NK-92 (cell line): ENCODE results near the gene SMAGP.
"Not testable (repeated sequence)": the region's sequence is repeated elsewhere in the genome, so short reads cannot be mapped to it uniquely, and the experiment has no call there.

Source experiments
- DNase-seq: peaks from one replicate; lab custom pipeline; 2025; ENCODE audit not compliant: unreplicated experiment; lab: John Stamatoyannopoulos, UW

The SMAGP gene, protein sequence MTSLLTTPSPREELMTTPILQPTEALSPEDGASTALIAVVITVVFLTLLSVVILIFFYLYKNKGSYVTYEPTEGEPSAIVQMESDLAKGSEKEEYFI

DNA sequence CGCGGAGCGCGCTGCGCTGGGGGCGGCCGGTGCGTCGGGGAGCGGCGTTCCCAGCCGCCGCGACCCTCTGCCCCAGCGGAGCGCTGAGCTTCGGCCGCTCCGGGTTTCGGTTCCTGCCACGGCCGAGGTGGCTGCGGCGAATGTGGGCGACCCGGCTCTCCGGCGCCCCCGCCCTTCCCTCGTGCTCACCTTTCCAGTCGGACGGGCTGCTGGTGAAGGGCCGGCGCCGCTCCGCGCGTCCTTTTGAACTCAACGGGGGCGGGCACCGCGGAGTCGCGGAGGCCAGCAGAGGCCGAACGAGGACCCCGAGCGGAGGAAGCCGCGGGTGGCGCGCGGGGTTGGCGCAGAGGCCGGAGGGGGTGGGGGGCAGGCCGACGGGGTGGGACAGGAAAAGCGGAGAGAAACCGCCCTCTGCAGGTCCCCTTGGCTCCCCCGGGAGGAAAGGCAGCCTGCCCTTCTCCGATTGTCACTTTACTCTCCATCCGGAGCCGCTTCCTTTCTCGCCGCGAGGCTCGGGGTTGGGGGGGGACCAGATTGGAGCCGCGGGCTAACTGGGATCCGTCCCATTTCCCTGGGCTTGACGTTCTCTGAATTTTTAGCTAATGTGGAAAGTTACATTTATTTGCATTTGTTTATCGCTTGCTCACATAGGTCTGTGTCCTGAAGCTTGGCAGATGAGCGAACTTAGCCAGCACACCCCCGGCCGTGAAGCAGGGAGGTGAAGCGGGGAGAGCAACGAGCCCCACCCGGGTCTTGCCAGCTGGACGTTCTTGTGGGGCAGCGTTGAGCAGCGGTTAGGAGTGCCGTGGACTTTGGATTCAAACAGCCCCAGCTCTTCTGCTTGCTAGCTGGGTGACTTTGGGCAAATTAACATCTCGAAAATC lies at the start of gene SMAGP:
SMAGP (minus strand) TSS at position 349 of the 884 bp plus-strand sequence. CDS start 1,137 bp downstream, outside the sequence.
- DNase-seq = no peak

DNA sequence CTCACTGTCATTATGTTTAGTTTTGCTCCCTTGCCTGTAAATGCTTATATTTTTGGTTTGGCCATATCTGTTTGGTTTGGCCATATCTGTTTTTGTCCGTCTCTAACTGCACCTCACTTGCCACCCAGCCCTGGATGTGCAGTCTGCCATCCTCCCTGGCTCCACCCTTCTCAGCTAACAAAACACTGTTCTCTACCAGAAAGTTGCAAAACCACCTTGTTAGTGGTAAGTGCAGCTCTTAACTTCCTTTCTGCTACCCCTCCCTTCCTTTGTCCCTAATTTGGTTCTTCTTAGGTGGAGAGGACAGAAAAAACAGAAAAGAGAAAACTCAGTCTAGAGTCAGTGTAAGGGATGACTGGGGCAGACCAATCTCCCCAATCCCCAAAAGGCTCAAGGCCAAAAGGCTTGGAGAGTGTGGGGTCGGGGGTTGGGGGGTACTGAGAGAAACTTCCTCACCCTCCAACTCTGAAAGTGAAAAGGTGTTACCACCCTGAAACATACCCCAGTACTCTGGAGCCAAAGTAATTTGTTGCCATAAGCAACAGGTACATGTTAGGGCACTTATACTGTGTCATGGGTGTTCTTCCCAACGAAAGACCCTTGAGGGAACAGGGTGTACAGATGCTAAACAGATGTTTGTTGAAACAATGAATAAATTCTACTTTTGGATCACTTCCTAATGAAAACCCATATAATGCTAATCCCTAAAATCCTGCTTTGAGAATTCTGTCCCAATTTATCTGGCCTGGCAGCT lies 48.8 kb upstream of the SMAGP start:
- no peak for DNase-seq

DNA sequence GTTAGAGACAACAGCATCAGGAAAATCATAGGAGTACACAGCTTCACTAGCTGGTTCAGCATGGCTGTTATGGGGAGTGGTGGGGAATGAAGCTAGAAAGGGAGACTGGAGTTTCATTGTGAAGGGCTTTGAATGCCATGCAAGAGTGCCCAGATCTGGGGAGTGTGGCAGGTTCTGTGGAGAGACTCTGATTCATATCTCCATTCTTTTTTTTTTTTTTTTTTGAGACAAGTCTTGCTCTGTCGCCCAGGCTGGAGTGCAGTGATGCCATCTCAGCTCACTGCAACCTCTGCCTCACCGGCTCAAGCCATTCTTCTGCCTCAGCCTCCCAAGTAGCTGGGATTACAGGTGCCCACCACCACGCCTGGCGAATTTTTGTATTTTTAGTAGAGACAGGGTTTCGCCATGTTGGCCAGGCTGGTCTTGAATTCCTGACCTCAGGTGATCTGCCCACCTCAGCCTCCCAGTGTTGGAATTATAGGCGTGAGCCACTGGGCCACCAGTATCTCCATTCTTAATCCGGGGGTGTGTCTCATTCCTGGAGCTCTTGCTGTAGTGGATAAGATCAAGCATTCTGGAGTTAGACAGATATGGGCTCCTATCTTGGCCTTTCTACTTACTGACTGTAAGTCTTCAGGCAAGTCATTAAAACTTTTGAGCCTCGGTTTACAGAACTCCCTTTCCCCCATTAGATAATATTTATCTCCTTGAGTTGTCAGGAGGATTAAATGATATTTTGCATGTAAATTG lies 48.0 kb upstream of the SMAGP start:
- DNase-seq = not testable (repeated sequence)

DNA sequence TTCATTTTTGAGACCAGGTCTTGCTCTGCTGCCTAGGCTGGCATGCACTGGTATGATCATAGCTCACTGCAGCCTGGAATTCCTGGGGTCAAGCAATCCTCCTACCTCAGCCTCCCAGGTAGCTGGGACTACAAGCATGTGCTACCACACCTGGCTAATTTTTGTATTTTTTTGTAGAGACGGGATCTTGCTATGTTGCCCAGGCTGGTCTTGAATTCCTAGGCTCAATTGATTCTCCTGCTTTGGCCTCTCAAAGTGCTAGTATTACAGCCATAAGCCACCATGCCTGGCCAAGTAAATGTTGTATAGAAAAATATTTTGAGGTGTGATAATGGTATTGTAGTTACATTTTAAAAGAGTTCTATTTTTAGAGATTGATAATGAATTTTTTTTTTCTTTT lies 41.2 kb upstream of the SMAGP start:
- no peak for DNase-seq

DNA sequence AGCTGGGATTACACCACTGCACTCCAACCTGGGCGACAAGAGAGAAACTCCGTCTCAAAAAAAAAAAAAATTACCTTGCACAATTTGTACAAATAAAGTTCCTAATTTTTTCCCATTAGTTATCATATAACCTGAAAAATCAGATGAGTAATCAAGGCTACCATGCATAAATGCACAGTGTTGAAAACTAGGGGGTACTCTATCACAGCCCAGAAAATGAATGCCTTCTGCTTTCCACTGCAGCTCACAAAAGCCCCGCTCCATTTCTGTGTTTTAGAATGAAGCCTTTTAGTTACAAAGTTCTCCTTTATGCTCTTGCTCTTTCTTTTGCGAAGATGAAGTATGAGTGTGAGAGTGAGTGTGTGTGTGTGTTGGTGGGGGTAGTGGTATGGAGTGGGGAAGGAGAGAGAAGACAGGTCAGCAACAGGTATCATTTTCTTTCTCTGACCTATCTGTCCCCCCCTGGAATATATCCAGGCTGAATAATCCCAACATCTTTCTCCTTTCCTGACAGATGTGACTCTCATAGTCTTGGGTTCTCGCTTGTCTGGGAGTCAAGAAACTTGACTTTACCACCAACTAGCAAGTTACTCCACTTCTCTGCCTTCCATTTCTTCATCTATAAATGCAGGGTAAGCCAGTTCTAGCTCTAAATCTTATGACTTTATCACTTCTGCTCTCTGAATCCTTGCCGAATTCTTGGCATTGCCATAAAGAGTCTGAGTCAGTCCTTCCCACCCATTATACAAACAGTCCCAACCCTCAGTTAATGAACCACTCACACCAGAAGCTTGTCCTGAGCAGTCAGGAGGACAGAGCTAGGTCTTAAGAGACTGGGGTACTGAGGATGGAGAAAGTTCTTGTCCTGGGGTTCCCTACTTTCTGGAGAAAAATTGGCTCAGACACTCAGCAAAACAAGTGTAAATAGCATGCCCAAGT lies 37.7 kb upstream of the SMAGP start:
- no peak for DNase-seq

DNA sequence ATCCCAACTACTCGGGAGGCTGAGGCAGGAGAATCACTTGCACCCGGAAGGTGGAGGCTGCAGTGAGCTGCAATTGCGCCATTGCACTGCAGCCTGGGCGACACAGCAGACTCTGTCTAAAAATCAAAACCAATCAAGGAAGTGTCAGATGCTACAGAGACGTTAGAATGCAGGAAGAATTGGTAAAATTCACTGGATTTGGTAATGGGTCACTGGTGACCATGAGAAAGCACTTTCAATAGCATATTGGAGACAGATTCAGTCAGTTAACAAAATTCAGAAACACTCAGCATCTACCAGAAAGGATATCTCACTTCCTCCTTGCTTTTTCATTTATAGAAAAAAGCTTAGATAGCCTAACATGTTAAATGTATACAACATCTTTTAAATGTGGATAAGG lies 36.3 kb upstream of the SMAGP start:
- DNase-seq = no peak

DNA sequence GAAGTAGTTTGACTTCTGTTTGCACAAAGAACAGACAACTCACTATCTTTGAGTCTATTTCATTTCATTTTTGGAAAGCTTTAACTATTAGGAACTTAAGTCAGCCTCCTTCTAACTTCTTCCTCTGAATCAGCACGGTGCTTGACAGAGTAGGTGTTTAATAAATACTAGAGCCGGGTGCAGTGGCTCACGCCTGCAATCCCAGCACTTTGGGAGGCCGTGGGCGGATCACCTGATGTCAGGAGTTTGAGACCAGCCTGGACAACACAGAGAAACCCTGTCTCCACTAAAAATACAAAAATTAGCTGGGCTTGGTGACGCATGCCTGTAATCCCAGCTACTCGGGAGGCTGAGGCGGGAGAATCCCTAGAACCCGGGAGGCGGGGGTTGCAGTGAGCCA lies 30.6 kb upstream of the SMAGP start:
- not testable (repeated sequence) for DNase-seq

DNA sequence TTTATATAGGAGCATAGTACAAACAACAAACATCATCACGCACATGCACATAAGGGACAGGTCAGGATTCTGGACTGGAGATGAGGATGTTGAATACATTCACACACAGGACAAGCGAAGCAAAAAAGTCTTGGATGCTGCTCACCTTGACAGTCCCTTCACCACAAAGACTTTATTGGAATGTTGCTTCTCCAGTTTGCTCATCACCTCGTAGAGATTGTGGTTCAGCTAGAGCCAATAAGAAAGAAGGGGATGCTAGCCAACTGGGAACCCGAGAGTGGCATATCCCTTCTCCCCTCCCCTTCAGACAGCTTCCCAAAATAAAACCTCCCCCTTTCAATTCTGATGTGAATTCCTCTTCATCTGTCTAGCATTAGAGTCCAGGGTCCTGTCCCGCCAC lies 25.4 kb upstream of the SMAGP start:
- DNase-seq = no peak

DNA sequence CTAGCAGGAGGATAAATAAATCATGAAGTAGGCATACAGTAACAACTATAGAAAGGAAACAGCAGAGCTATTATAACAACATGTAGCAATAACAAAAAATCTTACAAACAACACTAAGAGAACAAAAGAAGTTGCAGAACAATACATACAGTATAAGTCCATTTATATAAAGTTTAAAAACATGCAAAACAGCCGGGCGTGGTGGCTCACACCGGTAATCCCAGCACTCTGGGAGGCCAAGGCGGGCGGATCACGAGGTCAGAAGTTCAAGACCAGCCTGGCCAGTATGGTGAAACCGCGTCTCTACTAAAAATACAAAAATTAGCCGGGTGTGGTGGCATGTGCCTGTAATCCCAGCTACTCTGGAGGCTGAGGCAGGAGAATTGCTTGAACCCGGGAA lies 23.9 kb upstream of the SMAGP start:
- DNase-seq = not testable (repeated sequence)

DNA sequence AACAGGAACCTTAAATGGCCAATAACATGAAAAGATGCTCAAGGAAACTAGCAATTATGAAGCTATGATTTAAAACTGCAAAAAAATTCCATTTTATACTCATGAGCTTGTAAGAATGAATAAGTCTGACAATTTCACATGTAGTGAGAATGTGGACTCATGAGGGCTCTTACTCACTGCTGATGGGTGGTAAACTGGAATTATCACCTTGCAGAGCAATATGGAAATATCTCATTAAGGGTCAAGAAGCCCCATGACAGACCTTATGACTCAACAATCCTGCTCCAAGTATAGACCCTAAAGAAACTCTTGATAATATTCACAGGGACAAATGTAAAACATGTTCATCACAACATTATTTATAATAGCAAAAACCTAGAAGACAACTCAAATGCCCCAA lies 23.5 kb upstream of the SMAGP start:
- DNase-seq = no peak

DNA sequence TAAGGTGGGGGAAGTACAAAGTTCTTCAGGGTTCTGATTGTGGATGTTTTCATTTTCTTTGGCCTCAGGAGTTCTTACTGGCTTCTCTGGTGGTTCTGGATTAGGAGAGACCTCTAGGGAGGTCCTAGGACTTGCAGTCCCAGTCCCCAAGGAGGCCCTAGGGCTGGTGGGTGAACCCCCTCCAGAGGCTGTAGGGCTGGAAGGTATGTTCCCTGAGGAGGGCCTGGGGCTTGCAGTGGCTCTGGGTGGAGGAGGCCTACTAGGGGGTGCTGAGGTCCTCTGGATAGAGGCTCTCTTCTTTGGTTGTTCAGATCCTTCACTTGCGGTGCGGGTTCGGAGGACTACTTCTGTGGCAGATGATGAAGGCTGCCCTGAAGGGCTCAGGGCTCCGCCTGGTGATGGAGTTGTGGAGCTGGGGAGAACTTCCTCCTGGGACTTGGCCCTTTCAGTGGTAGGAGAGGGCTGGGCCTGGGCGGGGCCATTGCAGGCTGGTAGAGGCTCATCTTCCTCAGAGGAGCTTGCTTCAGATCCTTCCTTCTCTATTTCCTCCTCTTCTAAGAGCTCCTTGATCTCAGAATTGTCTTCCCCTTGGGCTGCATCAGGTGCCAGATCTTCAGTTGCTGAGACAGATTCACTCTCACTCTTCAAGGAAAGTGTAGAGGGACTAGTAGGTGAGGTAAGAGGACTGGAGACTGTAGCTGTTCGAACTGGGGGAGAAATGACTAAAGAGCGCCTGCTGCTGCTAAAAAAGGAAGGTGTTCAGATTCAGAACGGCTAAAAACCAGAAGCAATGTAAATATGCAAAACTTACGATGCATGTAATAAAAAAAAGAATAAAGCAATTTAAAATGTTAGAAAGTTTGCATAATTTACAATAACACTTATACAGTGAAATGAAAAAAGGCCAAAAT lies 21.6 kb upstream of the SMAGP start:
- not testable (repeated sequence) for DNase-seq

DNA sequence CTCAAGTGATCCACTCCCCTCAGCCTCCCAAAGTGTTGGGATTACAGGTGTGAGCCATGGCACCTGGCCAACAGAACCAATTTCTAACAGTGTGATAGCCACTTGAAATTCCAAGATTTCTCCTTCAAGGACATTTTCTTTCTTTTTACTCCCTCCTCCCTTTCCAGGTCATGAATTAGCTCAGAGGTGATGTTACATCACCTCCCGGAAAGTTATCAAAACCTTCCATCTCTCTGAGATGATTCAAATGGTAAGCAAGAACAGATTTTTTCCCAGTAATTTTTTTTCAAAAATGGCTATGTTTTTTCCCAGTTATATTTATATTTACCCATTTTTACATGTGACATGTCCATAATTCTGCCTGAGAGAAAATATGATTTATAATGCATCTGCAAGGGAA lies 15.6 kb upstream of the SMAGP start:
- no peak for DNase-seq

DNA sequence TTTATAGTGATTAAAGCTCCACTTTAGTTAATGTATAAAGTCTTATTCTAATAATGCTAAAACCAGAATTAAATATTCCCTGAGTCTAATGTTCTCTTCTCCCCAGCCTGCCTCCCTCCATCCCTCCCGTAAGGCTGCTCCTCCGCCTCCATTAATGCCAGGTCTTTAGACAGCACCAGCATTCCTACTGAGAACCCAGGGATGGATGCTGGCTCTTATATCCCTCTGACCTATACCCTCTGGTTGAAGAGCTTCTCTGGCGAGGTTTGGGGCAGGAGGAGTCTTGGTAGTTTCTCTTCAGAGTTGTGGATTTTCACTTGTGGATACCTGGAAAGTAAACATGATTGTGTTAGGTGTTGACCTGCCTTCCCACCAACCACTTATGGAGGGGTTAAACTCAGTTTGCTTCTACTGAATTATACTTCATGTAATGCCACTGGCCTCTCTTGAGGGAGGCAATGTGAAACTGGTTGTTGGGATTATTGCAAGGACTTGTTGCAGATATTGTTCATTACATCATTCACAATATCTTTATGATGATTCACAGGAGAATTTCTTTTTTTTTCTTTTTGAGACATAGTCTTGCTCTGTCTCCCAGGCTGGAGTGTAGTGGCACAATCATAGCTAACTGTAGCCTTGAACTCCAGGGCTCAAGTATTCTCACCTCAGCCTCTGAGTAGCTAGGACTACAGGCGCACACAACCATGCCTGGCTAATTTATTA lies 11.1 kb upstream of the SMAGP start:
- no peak for DNase-seq

DNA sequence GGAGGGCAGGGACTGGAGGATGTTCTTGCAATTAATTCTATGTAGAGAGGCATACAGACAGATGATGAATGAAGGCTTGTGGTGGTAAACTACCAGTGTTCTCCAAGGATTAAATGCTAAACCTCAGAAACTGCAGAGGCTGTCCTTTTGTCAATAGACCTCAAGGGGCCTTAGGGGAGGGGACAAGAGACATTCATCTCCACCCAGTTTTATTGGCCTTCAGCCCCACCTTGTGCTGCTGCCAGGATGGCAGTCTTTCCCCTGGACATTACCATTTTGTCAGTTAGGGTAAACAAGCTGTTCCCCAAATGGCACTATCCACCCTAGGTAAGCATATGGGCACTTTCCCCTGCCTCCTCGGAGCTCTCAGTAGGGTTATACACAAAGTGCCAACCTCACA lies 4.9 kb upstream of the SMAGP start:
- DNase-seq = no peak

DNA sequence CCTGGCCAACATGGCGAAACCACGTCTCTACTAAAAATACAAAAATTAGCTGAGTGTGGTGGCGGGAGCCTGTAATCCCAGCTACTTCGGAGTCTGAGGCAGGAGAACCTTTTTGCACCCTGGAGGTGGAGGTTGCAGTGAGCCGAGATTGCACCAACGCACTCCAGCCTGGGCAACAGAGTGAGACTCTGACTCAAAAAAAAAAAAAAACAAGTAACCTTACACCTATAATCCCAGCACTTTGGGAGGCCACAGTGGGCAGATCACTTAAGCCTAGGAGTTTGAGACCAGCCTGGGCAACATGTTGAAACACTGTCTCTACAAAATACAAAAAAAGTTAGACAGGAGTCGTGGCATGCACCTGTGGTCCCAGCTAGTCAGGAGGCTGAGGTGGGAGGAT lies 2.6 kb upstream of the SMAGP start:
- not testable (repeated sequence) for DNase-seq

DNA sequence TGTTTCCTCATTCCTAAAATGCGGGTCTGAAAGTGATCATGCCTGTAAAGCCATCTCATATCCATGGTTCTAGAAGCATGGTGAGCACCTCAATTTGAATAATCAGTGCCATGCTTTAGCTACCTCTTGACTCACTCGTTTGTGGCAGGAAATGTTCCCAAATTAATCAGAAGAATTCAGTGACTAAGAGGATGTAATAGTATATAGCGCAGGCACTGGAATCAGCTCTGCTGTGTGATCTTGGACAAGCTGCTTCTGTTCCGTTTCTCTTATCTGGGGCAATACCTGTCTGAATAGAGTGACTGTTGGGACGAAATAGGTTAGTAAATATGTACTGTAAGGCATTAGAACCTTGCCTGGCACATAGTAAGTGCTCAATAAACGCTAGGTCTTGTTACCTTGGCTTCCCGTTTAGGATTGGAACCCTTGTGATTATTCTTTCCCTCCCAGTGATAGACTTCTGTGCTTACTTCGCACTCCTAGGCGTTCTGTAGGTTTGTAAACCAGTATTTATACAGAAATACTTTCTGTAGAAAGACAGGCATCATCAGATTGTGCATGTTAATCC lies 820 bp upstream of the SMAGP start:
- no peak for DNase-seq

DNA sequence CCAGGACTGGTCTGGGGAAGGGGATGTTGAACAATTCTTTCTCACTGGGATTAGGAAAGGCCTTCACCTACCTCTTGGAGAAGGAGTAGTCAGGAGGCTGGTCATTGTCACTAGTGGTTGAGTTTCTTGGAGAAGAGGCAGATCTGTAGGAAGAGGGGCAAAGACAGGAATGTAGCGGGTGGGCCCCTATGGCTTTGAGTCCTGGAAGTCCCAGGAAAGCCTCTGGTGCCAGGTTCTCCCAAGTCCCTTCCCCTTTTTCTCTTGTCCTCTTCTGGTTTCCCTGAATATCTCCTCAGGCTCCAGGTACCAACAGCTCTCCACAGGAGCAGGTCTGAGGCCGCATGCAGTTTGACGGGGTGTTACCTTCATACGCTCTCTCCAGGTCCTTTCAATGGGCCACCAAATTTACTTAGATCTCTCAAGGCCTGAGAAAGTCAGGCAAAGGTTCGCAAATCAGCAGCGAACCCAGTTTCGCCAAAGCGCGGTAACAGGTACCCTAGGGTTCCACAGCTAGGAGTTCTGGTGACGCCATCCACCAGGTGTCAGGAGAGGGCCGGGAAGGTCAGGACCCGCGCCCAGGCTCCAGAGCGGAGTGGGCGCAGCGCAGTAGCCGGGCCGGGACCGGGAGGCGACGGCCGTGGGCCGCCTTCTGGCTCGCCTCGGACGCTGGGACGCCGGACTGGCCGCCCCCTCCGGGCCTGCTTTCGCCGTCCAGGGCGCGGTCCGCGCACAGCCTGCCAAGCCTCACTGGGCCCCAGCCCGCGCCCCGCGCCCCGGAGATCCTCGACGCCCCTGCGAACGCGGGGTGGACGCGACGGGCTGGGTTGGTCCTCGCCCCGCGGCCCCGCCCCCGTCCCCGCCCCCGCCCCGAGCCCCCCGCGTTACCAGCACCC lies 795 bp downstream of the SMAGP start:
- no peak for DNase-seq
